Mammary epithelial cell (primary cell): ENCODE measurements around the gene KCNK4.

Experiments used
- EZH2 ChIP-seq: IDR thresholded peaks from 2 replicates; pipeline ENCODE4 v1.6.1; 2012; ENCODE audit warnings: low read length, inconsistent platforms, borderline replicate concordance
- TF ChIP-seq, protein P1 (sequence below), 2 donors: IDR thresholded peaks in 1 of 2; conservative IDR thresholded peaks in 1 of 2; 2 replicates each; pipeline ENCODE4 v1.5.1; 2011 to 2012; ENCODE audit warnings: inconsistent platforms in 2 of 2, low read length in 2 of 2, mild to moderate bottlenecking in 2 of 2, control low read depth in 1 of 2, low read depth in 1 of 2; ENCODE audit not compliant: insufficient read depth in 1 of 2; ENCODE audit errors: extremely low read depth in 1 of 2

- no peak for TF ChIP-seq EZH2
- TF ChIP-seq, protein P1, sequence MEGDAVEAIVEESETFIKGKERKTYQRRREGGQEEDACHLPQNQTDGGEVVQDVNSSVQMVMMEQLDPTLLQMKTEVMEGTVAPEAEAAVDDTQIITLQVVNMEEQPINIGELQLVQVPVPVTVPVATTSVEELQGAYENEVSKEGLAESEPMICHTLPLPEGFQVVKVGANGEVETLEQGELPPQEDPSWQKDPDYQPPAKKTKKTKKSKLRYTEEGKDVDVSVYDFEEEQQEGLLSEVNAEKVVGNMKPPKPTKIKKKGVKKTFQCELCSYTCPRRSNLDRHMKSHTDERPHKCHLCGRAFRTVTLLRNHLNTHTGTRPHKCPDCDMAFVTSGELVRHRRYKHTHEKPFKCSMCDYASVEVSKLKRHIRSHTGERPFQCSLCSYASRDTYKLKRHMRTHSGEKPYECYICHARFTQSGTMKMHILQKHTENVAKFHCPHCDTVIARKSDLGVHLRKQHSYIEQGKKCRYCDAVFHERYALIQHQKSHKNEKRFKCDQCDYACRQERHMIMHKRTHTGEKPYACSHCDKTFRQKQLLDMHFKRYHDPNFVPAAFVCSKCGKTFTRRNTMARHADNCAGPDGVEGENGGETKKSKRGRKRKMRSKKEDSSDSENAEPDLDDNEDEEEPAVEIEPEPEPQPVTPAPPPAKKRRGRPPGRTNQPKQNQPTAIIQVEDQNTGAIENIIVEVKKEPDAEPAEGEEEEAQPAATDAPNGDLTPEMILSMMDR (conservative IDR thresholded peaks at IDR 0.05 in 1 of 2, IDR thresholded peaks at IDR 0.05 in 1 of 2; ENCODE audit: extremely low read depth in 1 of 2, insufficient read depth in 1 of 2, low read depth in 1 of 2, low read length in 2 of 2) = no peak
These were observed 42.1 kb upstream of the KCNK4 start for GRCh38 chr11:64249038-64249437.
